Stromal cell of bone marrow (primary cell): ENCODE results near the gene SENP2.
"Not testable (repeated sequence)": the region's sequence is repeated elsewhere in the genome, so short reads cannot be mapped to it uniquely, and the experiment has no call there.

Experiments
- DNase-seq: peaks from one replicate; pipeline ENCODE4 v3.0.0-alpha.2; 2012; ENCODE audit warnings: low read depth

SENP2 gene

GRCh38 chr3:185586686-185587039 is 568 bp downstream of the SENP2 start:
- no peak for DNase-seq

- DNase-seq: no peak
Measured at GRCh38 chr3:185594073-185594472, 8.0 kb downstream of the SENP2 start.

- DNase-seq: no peak
Measured at GRCh38 chr3:185595526-185595925, 9.4 kb downstream of the SENP2 start.

GRCh38 chr3:185605566-185605965 is 19.5 kb downstream of the SENP2 start:
- no peak for DNase-seq

- no peak for DNase-seq
Measured at GRCh38 chr3:185606196-185606595, 20.1 kb downstream of the SENP2 start.

- DNase-seq: no peak
Measured at GRCh38 chr3:185613016-185613415, 26.9 kb downstream of the SENP2 start.

- no peak for DNase-seq
Measured at GRCh38 chr3:185623939-185624665, 38.0 kb downstream of the SENP2 start.

GRCh38 chr3:185625784-185626183 is 39.7 kb downstream of the SENP2 start:
- DNase-seq: no peak

- no peak for DNase-seq
Measured at GRCh38 chr3:185629554-185630181, 43.6 kb downstream of the SENP2 start.

- no peak for DNase-seq
Measured at GRCh38 chr3:185630182-185630622, 44.1 kb downstream of the SENP2 start.

- DNase-seq: no peak
Measured at GRCh38 chr3:185631108-185631507, 45.0 kb downstream of the SENP2 start.

GRCh38 chr3:185631508-185632206 is 45.6 kb downstream of the SENP2 start:
- DNase-seq: no peak

- no peak for DNase-seq
Measured at GRCh38 chr3:185632996-185633395, 46.9 kb downstream of the SENP2 start.

- no peak for DNase-seq
Measured at GRCh38 chr3:185637388-185637787, 51.3 kb downstream of the SENP2 start.

- not testable (repeated sequence) for DNase-seq
Measured at GRCh38 chr3:185638651-185639050, 52.6 kb downstream of the SENP2 start.

- no peak for DNase-seq
Measured at GRCh38 chr3:185639632-185640206, 53.6 kb downstream of the SENP2 start.

- no peak for DNase-seq
Measured at GRCh38 chr3:185640308-185640707, 54.2 kb downstream of the SENP2 start.

- DNase-seq: not testable (repeated sequence)
Measured at GRCh38 chr3:185645191-185645590, 59.1 kb downstream of the SENP2 start.

GRCh38 chr3:185645596-185646381 is 59.7 kb downstream of the SENP2 start:
- DNase-seq: no peak

- no peak for DNase-seq
Measured at GRCh38 chr3:185646382-185647133, 60.5 kb downstream of the SENP2 start.
